GM12878 (cell line): ENCODE results near the gene KLHL15.

Experiments
- ASH2L ChIP-seq: fragments of 300-600, 200-600 bp; sonication (generic); IDR thresholded peaks from 2 replicates; pipeline ENCODE4 v1.6.1; 2017; ENCODE audit warnings: low read depth, mild to moderate bottlenecking, borderline replicate concordance
- CREM ChIP-seq: IDR thresholded peaks from 2 replicates; pipeline ENCODE4 v1.6.1; 2014; ENCODE audit warnings: antibody characterized with exemption, low read depth
- E2F8 ChIP-seq: fragments of 450-650 bp; IDR thresholded peaks from 2 replicates; pipeline ENCODE4 v1.6.1; 2018; ENCODE audit warnings: mild to moderate bottlenecking, low read depth, moderate library complexity; ENCODE audit not compliant: partially characterized antibody
- EZH2 ChIP-seq: IDR thresholded peaks from 2 replicates; pipeline ENCODE4 v1.6.1; 2012; ENCODE audit warnings: low read depth, mild to moderate bottlenecking, control low read depth, inconsistent platforms, low read length, borderline replicate concordance; ENCODE audit not compliant: control insufficient read depth
- FOXM1 ChIP-seq: IDR thresholded peaks from 2 replicates; pipeline ENCODE4 v1.6.1; 2012; ENCODE audit warnings: low read depth, mild to moderate bottlenecking, inconsistent platforms, low read length, moderate library complexity
- HCFC1 ChIP-seq: fragments of 150-350 bp; IDR thresholded peaks from 2 replicates; pipeline ENCODE4 v1.6.1; 2014; ENCODE audit warnings: low read length
- NFIC ChIP-seq: IDR thresholded peaks from 2 replicates; pipeline ENCODE4 v1.6.1; 2012; ENCODE audit warnings: low read depth, mild to moderate bottlenecking, inconsistent platforms, low read length, moderate library complexity
- SP1 ChIP-seq: IDR thresholded peaks from one replicate; pipeline ENCODE4 v1.6.1; 2011; ENCODE audit warnings: low read depth, low read length
- TAF1 ChIP-seq: IDR thresholded peaks from 2 replicates; pipeline ENCODE4 v1.6.1; 2011; ENCODE audit warnings: mild to moderate bottlenecking, low read depth, low read length, borderline replicate concordance
- TCF7 ChIP-seq: IDR thresholded peaks from 2 replicates; pipeline ENCODE4 v1.6.1; 2014; ENCODE audit warnings: antibody characterized with exemption, borderline replicate concordance
- TF ChIP-seq, protein P1 (sequence below), 3 experiments: IDR thresholded peaks in 2 of 3; conservative IDR thresholded peaks in 1 of 3; 2 replicates each; pipeline ENCODE4 v1.5.1; 2011; ENCODE audit warnings: low read depth in 3 of 3, low read length in 3 of 3, mild to moderate bottlenecking in 3 of 3, control low read depth in 2 of 3, moderate library complexity in 2 of 3, inconsistent platforms in 1 of 3, mixed read lengths in 1 of 3; ENCODE audit not compliant: control insufficient read depth in 2 of 3, insufficient read depth in 1 of 3; ENCODE audit errors: extremely low read depth in 1 of 3

DNA sequence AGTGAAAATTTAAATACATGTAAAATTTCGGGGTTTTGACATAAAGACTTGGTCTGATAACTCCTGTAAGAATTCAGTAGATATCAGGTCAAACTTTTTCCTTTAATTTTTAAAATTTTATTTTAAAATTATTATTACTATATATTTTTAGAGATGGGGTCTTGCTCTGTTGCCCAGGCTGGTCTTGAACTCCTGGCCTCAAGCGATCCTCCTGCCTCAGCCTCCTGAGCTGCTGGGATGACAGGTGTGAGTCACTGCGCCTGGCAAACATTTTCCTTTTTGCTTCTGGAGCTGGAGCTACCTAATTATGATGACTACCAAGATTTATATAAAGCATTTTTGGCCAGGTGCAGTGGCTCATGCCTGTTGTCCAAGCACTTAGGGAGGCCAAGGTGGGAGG is 37.3 kb downstream of the KLHL15 start:
- TF ChIP-seq, protein P1, sequence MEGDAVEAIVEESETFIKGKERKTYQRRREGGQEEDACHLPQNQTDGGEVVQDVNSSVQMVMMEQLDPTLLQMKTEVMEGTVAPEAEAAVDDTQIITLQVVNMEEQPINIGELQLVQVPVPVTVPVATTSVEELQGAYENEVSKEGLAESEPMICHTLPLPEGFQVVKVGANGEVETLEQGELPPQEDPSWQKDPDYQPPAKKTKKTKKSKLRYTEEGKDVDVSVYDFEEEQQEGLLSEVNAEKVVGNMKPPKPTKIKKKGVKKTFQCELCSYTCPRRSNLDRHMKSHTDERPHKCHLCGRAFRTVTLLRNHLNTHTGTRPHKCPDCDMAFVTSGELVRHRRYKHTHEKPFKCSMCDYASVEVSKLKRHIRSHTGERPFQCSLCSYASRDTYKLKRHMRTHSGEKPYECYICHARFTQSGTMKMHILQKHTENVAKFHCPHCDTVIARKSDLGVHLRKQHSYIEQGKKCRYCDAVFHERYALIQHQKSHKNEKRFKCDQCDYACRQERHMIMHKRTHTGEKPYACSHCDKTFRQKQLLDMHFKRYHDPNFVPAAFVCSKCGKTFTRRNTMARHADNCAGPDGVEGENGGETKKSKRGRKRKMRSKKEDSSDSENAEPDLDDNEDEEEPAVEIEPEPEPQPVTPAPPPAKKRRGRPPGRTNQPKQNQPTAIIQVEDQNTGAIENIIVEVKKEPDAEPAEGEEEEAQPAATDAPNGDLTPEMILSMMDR (IDR thresholded peaks at IDR 0.05 in 2 of 3, conservative IDR thresholded peaks at IDR 0.05 in 1 of 3; ENCODE audit: control insufficient read depth in 2 of 3, extremely low read depth in 1 of 3, insufficient read depth in 1 of 3, low read depth in 3 of 3, low read length in 3 of 3): no peak
- TF ChIP-seq EZH2 (no peak), SP1 (no peak), E2F8 (no peak), ASH2L (no peak), HCFC1 (no peak), TCF7 (no peak), CREM (no peak), FOXM1 (no peak), NFIC (no peak), TAF1 (no peak)
